Kidney (tissue), 14 donors: ENCODE measurements around the gene EBF3. TPM values are rescaled to one million over a fixed set of nuclear protein-coding genes. Genes with fewer than 3 reads are reported as not detected.
A peak's percentile ranks its signal among the peaks of the same experiment; 100 is the strongest.

ENCODE experiments used
- DNase-seq, 5 donors: peaks; one replicate each; pipeline ENCODE4 v3.0.0-alpha.2; 2013 to 2020
- FAIRE-seq: peaks from 2 replicates; lab custom pipeline; 2012; peaks lifted over from hg19 to GRCh38; lab: Jason Lieb, UNC
- H3K27ac ChIP-seq, 2 donors: one replicate each; pipeline ENCODE4 v1.7.0; 2013; ENCODE audit warnings: low read depth in 2 of 2, low read length in 2 of 2, inconsistent platforms in 1 of 2
- H3K27me3 ChIP-seq: one replicate; pipeline ENCODE4 v1.7.1; 2013; ENCODE audit warnings: low read length, inconsistent platforms; ENCODE audit not compliant: control insufficient read depth, insufficient read depth
- H3K36me3 ChIP-seq, 3 donors: one replicate each; pipeline versions ENCODE4 v1.7.0 to v1.7.1; 2013; ENCODE audit warnings: low read length in 3 of 3, control low read depth in 1 of 3, inconsistent platforms in 1 of 3; ENCODE audit not compliant: insufficient read depth in 3 of 3, control insufficient read depth in 2 of 3
- H3K4me1 ChIP-seq, 3 donors: one replicate each; pipeline versions ENCODE4 v1.7.0 to v1.7.1; 2013; ENCODE audit warnings: low read length in 3 of 3, inconsistent platforms in 1 of 3, low read depth in 1 of 3; ENCODE audit not compliant: control insufficient read depth in 2 of 3, insufficient read depth in 2 of 3
- H3K4me3 ChIP-seq, 3 donors: one replicate each; pipeline versions ENCODE4 v1.7.0 to v1.8.1; 2013; ENCODE audit warnings: low read length in 3 of 3, control low read depth in 1 of 3, inconsistent platforms in 1 of 3
- H3K9ac ChIP-seq, 3 donors: one replicate each; pipeline versions ENCODE4 v1.7.0 to v1.7.1; 2013; ENCODE audit warnings: low read length in 3 of 3, control low read depth in 1 of 3, inconsistent platforms in 1 of 3
- H3K9me3 ChIP-seq, 3 donors: one replicate each; pipeline versions ENCODE4 v1.7.0 to v1.7.1; 2013; ENCODE audit warnings: low read length in 3 of 3, control low read depth in 1 of 3, inconsistent platforms in 1 of 3; ENCODE audit not compliant: control insufficient read depth in 2 of 3, insufficient read depth in 1 of 3
- CTCF ChIP-seq: IDR thresholded peaks from 3 replicates; pipeline ENCODE4 v1.5.1; 2012; ENCODE audit warnings: mild to moderate bottlenecking, moderate library complexity, borderline replicate concordance; ENCODE audit not compliant: insufficient read depth; ENCODE audit errors: extremely low read depth
- intact Hi-C: fragments of 100-400 bp; cut with DNase I; formaldehyde crosslinking; loops from one replicate; pipeline ENCODE4 v1.11.1; 2022
- polyA plus RNA-seq: library from polyadenylated mRNA; stranded (reverse); fragments of 350-450 nt; fragmentation: Illumina TruSeq; extraction: RNeasy Lipid Tissue Mini Kit (QIAGEN cat#74804); gene quantifications from one replicate; pipeline ENCODE4 v1.2.3, GENCODE V29; 2014; ENCODE audit warnings: low read depth, low replicate concordance; ENCODE audit not compliant: insufficient read depth
- total RNA-seq: library from RNA; stranded (reverse); fragmentation: NEBNext Ultra II Directional; extraction: Animal tissue kit (Norgen Biotek cat#: 25700); gene quantifications from one replicate; pipeline ENCODE4 v1.2.1, GENCODE V29; 2021
- donor health status: control.
- donor health status: control.
- donor health status: control.
- donor health status: control.
- donor health status: control.
- donor health status: DM: yes; HTN: yes; CAD: no.
- donor health status: Normal renal cell carcinoma (clear cell type).

Gene EBF3
- total and polyA plus RNA-seq, 2 donors from 2014 or later, result 0.09 to 0.98 TPM

- H3K27ac ChIP-seq, result no peak overlapping the region
- no peak overlapping the region for H3K9ac ChIP-seq
- H3K4me3 ChIP-seq, result no peak overlapping the region
- H3K9me3 ChIP-seq, result no peaks in the 10 kb centered on the region
- no peaks in the 10 kb centered on the region for H3K27me3 ChIP-seq
- intact Hi-C loops, result no loop called here
- FAIRE-seq (no peak), DNase-seq (peak in 3 of 5 donors; percentile 34 to 73 (median 37))
- no peak for TF ChIP-seq CTCF
- H3K36me3 ChIP-seq, result no peaks in the 10 kb centered on the region
- H3K4me1 ChIP-seq, result no peaks in the 10 kb centered on the region
Measured at GRCh38 chr10:129863201-129863663, 100.8 kb downstream of the EBF3 start.

GRCh38 chr10:129861776-129862531 lies 102.1 kb downstream of the EBF3 start:
- no peak for FAIRE-seq
- no peak overlapping the region for H3K4me3 ChIP-seq
- H3K9me3 ChIP-seq, result no peaks in the 10 kb centered on the region
- H3K4me1 ChIP-seq, result no peaks in the 10 kb centered on the region
- H3K27me3 ChIP-seq, result no peaks in the 10 kb centered on the region
- no peak for TF ChIP-seq CTCF
- no peak overlapping the region for H3K9ac ChIP-seq
- H3K27ac ChIP-seq, result no peak overlapping the region
- no peaks in the 10 kb centered on the region for H3K36me3 ChIP-seq
- intact Hi-C loops, result no loop called here
- DNase-seq, result no peak

GRCh38 chr10:129860396-129860795 lies 103.7 kb downstream of the EBF3 start:
- Histone ChIP-seq H3K9ac (no peak overlapping the region), H3K4me3 (no peak overlapping the region), H3K4me1 (no peaks in the 10 kb centered on the region), H3K9me3 (peaks cover 0 to 7% (median 0%) of the 10 kb centered on the region in 3 donors), H3K36me3 (no peaks in the 10 kb centered on the region), H3K27ac (no peak overlapping the region), H3K27me3 (no peaks in the 10 kb centered on the region)
- FAIRE-seq, result no peak
- intact Hi-C loops, result no loop called here
- no peak for TF ChIP-seq CTCF
- no peak for DNase-seq
